Osteocyte (in vitro differentiated cells): Measurements from ENCODE around the gene NAPA. TPM values are rescaled to one million over a fixed set of nuclear protein-coding genes. Genes with fewer than 3 reads are reported as not detected.
"Not testable (repeated sequence)": the region's sequence is repeated elsewhere in the genome, so short reads cannot be mapped to it uniquely, and the experiment has no call there.

Source experiments
- DNase-seq: peaks from one replicate; pipeline ENCODE4 v3.0.0; 2021; ENCODE audit warnings: mixed read lengths; ENCODE audit not compliant: unreplicated experiment; ENCODE audit errors: extremely low spot score
- H3K27ac Mint-ChIP-seq: one replicate; pipeline ENCODE4 v1.8.0; 2021; ENCODE audit warnings: mild to moderate bottlenecking, mixed read lengths; ENCODE audit not compliant: unreplicated experiment
- H3K27me3 Mint-ChIP-seq: one replicate; pipeline ENCODE4 v1.8.0; 2021; ENCODE audit warnings: mixed read lengths; ENCODE audit not compliant: unreplicated experiment
- H3K36me3 Mint-ChIP-seq: one replicate; pipeline ENCODE4 v1.8.0; 2021; ENCODE audit warnings: mixed read lengths; ENCODE audit not compliant: unreplicated experiment
- H3K4me1 Mint-ChIP-seq: one replicate; pipeline ENCODE4 v1.8.0; 2021; ENCODE audit warnings: mixed read lengths; ENCODE audit not compliant: unreplicated experiment
- H3K4me3 Mint-ChIP-seq: one replicate; pipeline ENCODE4 v1.8.0; 2021; ENCODE audit warnings: mild to moderate bottlenecking, moderate library complexity, mixed read lengths; ENCODE audit not compliant: unreplicated experiment
- H3K9me3 Mint-ChIP-seq: one replicate; pipeline ENCODE4 v1.8.0; 2021; ENCODE audit warnings: mixed read lengths; ENCODE audit not compliant: unreplicated experiment
- total RNA-seq: library from RNA; stranded (reverse); gene quantifications from 2 replicates; pipeline ENCODE4 v1.2.1, GENCODE V29; 2021
- TF ChIP-seq, protein P1 (sequence below): fragments of 200-600 bp; sonication (generic); IDR thresholded peaks from 2 replicates; pipeline ENCODE4 v1.5.0; 2021; ENCODE audit warnings: antibody characterized with exemption, mild to moderate bottlenecking, moderate library complexity

NAPA gene
- total RNA-seq, 1 donor from 2014 or later = 104 TPM

DNA sequence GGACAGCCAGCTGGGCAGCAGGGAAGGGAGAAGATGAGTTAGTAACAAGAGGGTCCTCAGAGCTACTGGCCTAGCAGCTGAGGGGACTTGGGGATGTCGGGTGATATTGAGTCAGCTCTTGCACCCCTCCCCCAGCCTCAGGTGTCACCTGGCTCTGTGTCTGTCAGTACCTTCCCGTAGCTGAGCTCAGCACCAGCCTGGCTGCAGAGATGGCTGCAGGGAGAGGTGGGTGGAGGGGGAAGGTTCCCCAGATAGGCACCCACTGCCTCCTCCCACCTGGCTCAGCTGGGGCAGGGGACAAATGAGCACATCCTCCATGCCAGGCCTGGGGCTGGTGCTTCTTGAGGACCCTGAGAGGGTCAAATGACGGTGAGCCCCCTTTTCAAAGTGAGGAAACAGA is 24.0 kb downstream of the NAPA start:
- TF ChIP-seq, protein P1, sequence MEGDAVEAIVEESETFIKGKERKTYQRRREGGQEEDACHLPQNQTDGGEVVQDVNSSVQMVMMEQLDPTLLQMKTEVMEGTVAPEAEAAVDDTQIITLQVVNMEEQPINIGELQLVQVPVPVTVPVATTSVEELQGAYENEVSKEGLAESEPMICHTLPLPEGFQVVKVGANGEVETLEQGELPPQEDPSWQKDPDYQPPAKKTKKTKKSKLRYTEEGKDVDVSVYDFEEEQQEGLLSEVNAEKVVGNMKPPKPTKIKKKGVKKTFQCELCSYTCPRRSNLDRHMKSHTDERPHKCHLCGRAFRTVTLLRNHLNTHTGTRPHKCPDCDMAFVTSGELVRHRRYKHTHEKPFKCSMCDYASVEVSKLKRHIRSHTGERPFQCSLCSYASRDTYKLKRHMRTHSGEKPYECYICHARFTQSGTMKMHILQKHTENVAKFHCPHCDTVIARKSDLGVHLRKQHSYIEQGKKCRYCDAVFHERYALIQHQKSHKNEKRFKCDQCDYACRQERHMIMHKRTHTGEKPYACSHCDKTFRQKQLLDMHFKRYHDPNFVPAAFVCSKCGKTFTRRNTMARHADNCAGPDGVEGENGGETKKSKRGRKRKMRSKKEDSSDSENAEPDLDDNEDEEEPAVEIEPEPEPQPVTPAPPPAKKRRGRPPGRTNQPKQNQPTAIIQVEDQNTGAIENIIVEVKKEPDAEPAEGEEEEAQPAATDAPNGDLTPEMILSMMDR = no peak
- Mint-ChIP-seq H3K27me3 (no peaks in the 10 kb centered on the region), H3K4me1 (peaks cover 2% of the 10 kb centered on the region), H3K9me3 (no peaks in the 10 kb centered on the region), H3K36me3 (peaks cover 5% of the 10 kb centered on the region), H3K4me3 (no peak overlapping the region), H3K27ac (no peak overlapping the region)
- no peak for DNase-seq

DNA sequence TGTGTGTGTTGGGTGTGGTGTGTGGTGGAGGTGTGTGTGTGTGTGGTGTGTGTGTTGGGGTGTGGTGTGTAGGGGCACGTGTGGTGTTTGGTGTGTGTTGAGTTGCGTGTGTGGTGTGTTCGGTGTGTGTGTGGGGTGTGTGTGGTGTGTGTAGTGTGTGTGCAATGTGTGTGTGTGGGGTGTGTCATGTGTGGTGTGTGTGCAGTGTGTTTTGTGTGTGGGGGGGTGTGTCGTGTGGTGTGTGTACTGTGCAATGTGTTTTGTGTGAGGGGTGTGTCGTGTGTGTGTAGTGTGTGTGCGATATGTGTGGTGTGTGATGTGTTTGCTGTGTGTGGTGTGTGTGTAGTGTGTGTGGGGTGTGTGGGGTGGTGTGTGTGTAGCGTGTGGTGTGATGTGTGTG is 24.8 kb downstream of the NAPA start:
- TF ChIP-seq, protein P1 = no peak
- no peaks in the 10 kb centered on the region for H3K27me3 Mint-ChIP-seq
- no peak for DNase-seq
- no peak overlapping the region for H3K27ac Mint-ChIP-seq
- peaks cover 4% of the 10 kb centered on the region for H3K4me1 Mint-ChIP-seq
- peaks cover 5% of the 10 kb centered on the region for H3K36me3 Mint-ChIP-seq
- H3K4me3 Mint-ChIP-seq = no peak overlapping the region
- H3K9me3 Mint-ChIP-seq = no peaks in the 10 kb centered on the region

DNA sequence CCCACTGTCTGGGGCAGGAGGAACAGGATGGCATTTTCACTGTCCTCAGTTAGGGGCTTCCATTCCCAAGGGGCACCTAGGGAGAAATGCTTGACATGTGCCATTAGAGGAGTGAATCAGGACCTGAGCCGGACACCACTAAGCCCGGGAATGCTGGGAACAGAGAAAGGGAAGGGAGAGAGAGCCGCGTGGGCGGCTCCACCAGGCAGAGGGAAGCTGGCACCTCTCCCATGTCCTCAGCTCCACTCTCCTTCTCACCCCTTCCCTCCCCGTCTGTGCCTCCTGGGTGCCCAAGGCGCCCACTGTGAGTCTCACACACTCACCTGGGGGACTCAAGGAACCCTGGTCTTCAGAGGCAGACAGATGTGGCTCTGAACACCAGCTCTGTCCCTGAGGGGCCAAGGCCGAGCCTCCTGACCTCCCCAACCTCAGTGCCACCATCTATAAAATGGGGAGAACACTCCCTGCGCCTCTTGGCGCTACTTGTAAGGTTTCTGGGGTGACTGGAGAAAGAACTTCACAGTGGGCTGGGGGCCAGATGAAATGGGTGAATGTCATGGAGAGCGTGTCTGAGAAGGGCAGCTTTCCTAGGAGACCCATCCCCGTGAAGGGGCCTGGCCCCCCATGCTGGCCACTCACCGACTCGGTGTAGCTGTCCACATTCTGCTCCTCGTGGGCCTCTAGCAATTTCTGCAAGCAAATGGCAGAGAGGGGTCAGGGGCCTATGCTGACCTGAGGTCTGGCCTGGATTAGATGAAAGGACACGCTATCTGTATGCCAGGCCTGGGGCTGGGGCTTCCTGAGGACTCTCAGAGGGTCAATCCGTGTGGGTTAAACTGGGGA is 25.6 kb downstream of the NAPA start:
- no peak for DNase-seq
- TF ChIP-seq, protein P1 = no peak
- H3K27me3 Mint-ChIP-seq = no peaks in the 10 kb centered on the region
- peak overlapping the region; percentile 27 for H3K27ac Mint-ChIP-seq
- H3K4me1 Mint-ChIP-seq = peaks cover 8% of the 10 kb centered on the region
- H3K9me3 Mint-ChIP-seq = no peaks in the 10 kb centered on the region
- H3K36me3 Mint-ChIP-seq = peaks cover 5% of the 10 kb centered on the region
- no peak overlapping the region for H3K4me3 Mint-ChIP-seq

DNA sequence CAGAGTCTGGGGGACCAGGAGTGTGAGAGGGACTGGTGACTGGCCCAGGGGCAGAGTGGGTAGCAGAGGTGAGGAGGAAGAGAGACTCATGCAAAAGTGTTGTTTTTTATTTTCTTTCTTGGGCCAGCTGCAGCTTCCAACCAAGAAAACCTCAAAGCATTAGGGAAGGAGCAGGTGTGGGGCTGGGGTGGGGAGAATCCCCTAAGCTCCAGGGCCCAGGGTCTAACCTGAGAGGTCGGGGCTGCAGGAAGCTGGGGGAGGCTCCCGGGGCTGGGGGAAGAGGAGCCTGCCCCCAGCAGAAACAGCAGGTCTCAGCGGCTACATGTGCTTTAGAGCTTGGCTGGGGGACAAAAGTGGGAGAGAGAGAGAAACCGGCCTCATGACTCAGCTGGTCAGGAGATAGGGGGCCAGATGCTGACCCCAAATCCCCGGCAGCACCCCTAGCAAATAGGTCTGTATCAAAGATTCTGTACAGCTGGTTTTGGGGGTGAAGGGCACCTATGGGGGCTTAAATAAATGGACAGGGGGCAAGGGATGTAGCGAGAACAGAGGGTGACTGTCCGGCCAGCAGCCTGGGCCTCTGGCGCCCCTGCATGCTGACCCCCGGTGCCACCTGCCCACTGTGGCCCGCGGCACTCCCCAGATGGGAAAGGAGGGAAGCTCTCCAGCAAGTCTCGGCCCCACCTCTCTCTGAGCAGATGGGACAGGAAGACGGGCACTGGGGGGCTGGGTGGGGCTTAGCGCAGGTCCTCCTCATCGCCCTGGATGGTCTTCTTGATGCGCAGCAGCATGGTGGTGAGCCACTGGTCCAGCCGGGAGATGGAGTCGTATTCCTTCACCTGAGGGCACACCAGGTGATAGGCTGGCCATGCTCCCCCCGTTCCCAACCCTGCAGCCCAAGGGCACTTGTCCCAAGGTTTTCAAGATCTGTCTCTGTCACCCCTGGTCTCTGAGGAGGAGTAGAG is 27.0 kb downstream of the NAPA start:
- Mint-ChIP-seq H3K9me3 (no peaks in the 10 kb centered on the region), H3K4me1 (peaks cover 16% of the 10 kb centered on the region), H3K27ac (no peak overlapping the region), H3K36me3 (peaks cover 5% of the 10 kb centered on the region), H3K4me3 (no peak overlapping the region), H3K27me3 (no peaks in the 10 kb centered on the region)
- TF ChIP-seq, protein P1 = no peak
- no peak for DNase-seq

DNA sequence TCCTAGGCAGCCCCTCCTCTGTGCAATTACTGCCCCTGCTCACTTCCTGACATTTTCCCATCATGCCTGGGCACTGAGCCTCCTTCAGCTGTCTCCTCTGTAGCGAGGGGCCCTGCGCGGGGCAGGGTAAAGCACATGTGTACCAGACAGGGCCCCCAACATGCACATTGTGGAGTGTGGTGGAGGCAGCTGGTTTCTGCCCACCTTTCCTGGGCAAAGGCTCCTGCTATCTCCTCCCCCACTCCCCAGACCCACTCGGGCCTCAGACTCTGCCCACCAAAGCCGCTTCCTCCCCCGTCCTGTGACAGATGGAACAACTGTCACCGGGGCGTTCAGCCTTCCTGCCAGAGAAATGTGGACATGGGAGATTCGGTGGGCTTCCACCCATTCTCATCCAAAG is 28.0 kb downstream of the NAPA start:
- Mint-ChIP-seq H3K9me3 (no peaks in the 10 kb centered on the region), H3K36me3 (peaks cover 5% of the 10 kb centered on the region), H3K27me3 (no peaks in the 10 kb centered on the region), H3K4me1 (peaks cover 16% of the 10 kb centered on the region), H3K27ac (no peak overlapping the region), H3K4me3 (no peak overlapping the region)
- TF ChIP-seq, protein P1 = no peak
- no peak for DNase-seq

DNA sequence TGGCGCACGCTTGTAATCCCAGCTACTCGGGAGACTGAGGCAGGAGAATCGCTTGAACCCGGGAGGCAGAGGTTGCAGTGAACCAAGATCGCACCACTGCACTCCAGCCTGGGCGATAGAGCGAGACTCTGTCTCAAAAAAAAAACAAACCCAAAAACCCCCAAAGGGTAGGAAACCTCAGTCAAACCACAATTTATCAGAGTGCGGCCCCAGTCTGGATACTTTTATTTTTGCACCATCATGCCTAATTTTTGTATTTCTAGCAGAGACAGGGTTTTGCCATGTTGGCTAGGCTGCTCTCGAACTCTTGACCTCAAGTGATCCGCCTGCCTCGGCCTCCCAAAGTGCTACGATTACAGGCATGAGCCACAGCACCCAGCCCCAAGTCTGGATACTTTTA is 28.6 kb downstream of the NAPA start:
- not testable (repeated sequence) for DNase-seq, H3K4me3 Mint-ChIP-seq, H3K27me3 Mint-ChIP-seq, H3K36me3 Mint-ChIP-seq, H3K27ac Mint-ChIP-seq, H3K9me3 Mint-ChIP-seq
- peaks cover 16% of the 10 kb centered on the region for H3K4me1 Mint-ChIP-seq
